ENCODE measurements around the gene CAMKK2.

GRCh38 chr12:121246893-121247557 lies 49.5 kb downstream of the CAMKK2 start:
- TF ChIP-seq SMAD1 (CRISPR knock-in tag; IDR thresholded peaks at IDR 0.05; ENCODE audit: borderline replicate concordance, low read depth) (no peak), POGZ (CRISPR knock-in tag; IDR thresholded peaks at IDR 0.05) (no peak), CHD4 (IDR thresholded peaks at IDR 0.05; ENCODE audit: borderline replicate concordance, low read length) (no peak), ATF3 (CRISPR knock-in tag; IDR thresholded peaks at IDR 0.05) (no peak), CHD2 (IDR thresholded peaks at IDR 0.05; ENCODE audit: low read depth, low read length) (no peak)
